SJCRH30 (cell line): ENCODE data around the gene LRRC32. TPM values are rescaled to one million over a fixed set of nuclear protein-coding genes. Genes with fewer than 3 reads are reported as not detected.

Experiments used
- DNase-seq, 2 experiments: peaks; one replicate each; pipeline ENCODE4 v3.0.0-alpha.2; 2015 to 2020
- H3K27ac ChIP-seq: fragments of 250-450 bp; sonication (Bioruptor Pico); 2 replicates; pipeline ENCODE4 v1.5.1; 2020; ENCODE audit warnings: mild to moderate bottlenecking, moderate library complexity
- H3K27me3 ChIP-seq: fragments of 250-450 bp; sonication (Bioruptor Pico); 2 replicates; pipeline ENCODE4 v1.5.1; 2020; ENCODE audit warnings: mild to moderate bottlenecking, moderate library complexity
- H3K36me3 ChIP-seq: fragments of 250-450 bp; sonication (Bioruptor Pico); 2 replicates; pipeline ENCODE4 v1.5.1; 2020; ENCODE audit warnings: mild to moderate bottlenecking, moderate library complexity
- H3K4me1 ChIP-seq: fragments of 250-450 bp; sonication (Bioruptor Pico); 2 replicates; pipeline ENCODE4 v1.5.1; 2020; ENCODE audit warnings: mild to moderate bottlenecking, moderate library complexity
- H3K4me3 ChIP-seq: fragments of 250-450 bp; sonication (Bioruptor Pico); 2 replicates; pipeline ENCODE4 v1.5.1; 2020; ENCODE audit warnings: mild to moderate bottlenecking, moderate library complexity
- H3K9me3 ChIP-seq: fragments of 250-450 bp; sonication (Bioruptor Pico); replicated peaks from 2 replicates; pipeline ENCODE4 v1.5.1; 2020; ENCODE audit warnings: mild to moderate bottlenecking, moderate library complexity
- total RNA-seq: library from RNA; depleted of rRNA; stranded (reverse); fragments of >200 nt; shearing (Covaris generic); gene quantifications from 2 replicates; pipeline ENCODE4 v1.2.3, GENCODE V29; 2014; rRNA removed

Gene LRRC32, protein sequence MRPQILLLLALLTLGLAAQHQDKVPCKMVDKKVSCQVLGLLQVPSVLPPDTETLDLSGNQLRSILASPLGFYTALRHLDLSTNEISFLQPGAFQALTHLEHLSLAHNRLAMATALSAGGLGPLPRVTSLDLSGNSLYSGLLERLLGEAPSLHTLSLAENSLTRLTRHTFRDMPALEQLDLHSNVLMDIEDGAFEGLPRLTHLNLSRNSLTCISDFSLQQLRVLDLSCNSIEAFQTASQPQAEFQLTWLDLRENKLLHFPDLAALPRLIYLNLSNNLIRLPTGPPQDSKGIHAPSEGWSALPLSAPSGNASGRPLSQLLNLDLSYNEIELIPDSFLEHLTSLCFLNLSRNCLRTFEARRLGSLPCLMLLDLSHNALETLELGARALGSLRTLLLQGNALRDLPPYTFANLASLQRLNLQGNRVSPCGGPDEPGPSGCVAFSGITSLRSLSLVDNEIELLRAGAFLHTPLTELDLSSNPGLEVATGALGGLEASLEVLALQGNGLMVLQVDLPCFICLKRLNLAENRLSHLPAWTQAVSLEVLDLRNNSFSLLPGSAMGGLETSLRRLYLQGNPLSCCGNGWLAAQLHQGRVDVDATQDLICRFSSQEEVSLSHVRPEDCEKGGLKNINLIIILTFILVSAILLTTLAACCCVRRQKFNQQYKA
- 0.15 and 0.30 TPM in 2 replicates for total RNA-seq

DNA sequence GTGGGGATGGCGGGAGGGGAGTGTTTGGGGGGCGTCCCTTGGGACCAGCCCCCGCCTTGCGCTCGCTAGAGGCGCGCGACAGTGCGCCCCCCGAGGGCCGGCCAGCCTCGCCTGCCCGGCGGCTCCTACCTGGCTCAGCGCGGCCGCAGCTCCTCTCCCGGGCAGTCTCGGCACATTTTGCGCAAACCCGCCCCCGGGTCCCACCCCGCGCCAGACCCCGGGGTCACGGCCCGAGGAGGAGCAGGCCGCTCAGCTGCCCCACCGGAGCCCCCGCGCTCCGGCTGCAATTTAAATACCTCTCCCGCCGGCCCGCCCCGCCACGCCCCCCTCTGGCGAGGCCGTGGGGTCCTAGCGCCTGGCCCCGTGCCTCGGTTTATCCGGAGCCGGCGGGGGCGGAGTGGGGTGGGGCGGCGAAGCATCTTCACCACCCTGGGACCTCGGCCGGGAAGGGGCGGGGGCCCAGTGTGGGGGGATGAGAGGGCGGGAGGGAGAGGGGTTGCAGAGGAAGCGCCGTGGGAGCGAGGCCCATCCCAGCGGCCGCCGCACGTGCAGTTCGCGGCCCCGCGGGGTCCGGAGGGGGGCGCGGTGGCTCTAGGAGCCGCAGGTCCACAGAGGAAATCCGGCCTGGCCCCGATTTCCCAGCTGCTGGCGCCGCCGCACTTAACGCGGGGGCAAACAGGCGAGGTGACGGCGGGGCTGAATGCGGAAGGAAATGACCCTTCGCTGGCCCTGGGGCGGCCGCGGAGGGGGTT, at the start of gene LRRC32:
TSS of gene LRRC32 (minus strand) at position 263 of the 752 bp plus-strand sequence. CDS start 4,793 bp downstream, outside the sequence.
- no peak for DNase-seq
- Histone ChIP-seq H3K4me3 (no peak within 1 kb of the TSS), H3K9me3 (no peaks in the 10 kb centered on the region), H3K36me3 (no peaks in the 10 kb centered on the region), H3K4me1 (peaks cover 8% of the 10 kb centered on the region), H3K27me3 (no peaks in the 10 kb centered on the region), H3K27ac (no peak within 1 kb of the TSS; the same call in 1 of the 2 replicates)

DNA sequence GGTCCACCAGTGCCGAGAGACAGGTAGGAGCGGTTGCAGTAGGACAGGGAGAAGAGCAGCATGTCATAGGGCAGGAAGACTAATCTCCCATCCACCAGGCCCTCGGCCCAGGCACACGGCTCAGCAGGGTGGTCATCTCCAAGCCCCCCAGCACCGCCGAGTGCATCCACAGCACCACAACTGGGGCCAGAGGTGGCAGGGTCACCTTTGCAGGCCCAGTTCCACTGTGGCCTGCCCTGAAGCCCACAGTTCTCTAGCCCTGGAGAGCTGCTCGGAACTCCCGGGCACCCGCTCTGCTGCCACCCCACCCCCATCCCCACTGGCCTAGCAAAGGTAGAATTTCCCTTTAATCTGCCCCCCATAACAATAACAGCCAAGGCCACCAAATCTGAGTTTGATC, 49.1 kb upstream of the LRRC32 start:
- Histone ChIP-seq H3K4me1 (no peaks in the 10 kb centered on the region), H3K27ac (no peak overlapping the region), H3K27me3 (no peaks in the 10 kb centered on the region), H3K36me3 (no peaks in the 10 kb centered on the region), H3K9me3 (no peaks in the 10 kb centered on the region), H3K4me3 (no peak overlapping the region)
- no peak for DNase-seq

GRCh38 chr11:76719281-76719680, 48.7 kb upstream of the LRRC32 start:
- DNase-seq, result no peak
- no peaks in the 10 kb centered on the region for H3K27me3 ChIP-seq
- no peak overlapping the region for H3K27ac ChIP-seq
- no peaks in the 10 kb centered on the region for H3K9me3 ChIP-seq
- H3K4me1 ChIP-seq, result no peaks in the 10 kb centered on the region
- no peak overlapping the region for H3K4me3 ChIP-seq
- H3K36me3 ChIP-seq, result no peaks in the 10 kb centered on the region

DNA sequence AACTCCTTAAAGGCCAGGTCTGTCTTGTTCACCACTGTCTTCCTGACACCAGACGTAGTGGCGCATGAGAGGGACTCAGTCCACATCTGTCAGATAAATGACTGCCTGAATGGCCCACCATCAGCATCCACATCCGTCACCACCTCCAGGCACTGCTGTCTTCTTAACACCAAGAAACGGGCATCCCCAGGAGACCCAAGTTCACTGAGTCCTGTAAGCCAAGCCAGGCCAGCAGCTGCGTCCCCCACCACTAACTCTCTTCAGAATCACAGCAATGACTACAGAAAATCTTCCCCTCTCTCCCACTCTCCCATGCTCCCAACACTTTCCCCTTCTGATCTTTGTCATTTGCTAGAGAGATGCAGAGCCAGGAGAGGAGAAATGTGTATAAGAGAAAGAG, 47.3 kb upstream of the LRRC32 start:
- Histone ChIP-seq H3K27me3 (no peaks in the 10 kb centered on the region), H3K9me3 (no peaks in the 10 kb centered on the region), H3K27ac (no peak overlapping the region), H3K4me3 (no peak overlapping the region), H3K36me3 (no peaks in the 10 kb centered on the region), H3K4me1 (no peaks in the 10 kb centered on the region)
- no peak for DNase-seq

DNA sequence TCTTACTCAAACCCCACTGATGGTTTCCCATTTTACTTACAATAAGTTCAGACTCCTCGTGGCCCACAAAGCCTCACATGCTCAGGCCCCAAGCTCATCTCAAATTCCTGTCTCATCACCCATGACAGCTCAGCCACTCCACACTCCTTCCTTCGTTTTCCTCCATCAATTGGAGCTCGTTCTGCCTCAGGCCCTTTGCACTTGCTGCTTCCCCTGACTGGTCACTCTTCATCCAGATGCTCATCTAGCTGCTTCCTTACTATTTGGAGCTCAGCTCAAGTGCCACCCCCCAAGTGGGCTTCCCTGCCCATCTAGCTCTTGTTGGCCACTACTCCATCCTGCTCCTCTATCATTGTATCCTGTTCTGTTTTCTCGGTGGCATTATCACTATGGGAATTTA, 46.8 kb upstream of the LRRC32 start:
- Histone ChIP-seq H3K36me3 (no peaks in the 10 kb centered on the region), H3K27me3 (no peaks in the 10 kb centered on the region), H3K9me3 (no peaks in the 10 kb centered on the region), H3K4me1 (no peaks in the 10 kb centered on the region), H3K4me3 (no peak overlapping the region), H3K27ac (no peak overlapping the region)
- no peak for DNase-seq

DNA sequence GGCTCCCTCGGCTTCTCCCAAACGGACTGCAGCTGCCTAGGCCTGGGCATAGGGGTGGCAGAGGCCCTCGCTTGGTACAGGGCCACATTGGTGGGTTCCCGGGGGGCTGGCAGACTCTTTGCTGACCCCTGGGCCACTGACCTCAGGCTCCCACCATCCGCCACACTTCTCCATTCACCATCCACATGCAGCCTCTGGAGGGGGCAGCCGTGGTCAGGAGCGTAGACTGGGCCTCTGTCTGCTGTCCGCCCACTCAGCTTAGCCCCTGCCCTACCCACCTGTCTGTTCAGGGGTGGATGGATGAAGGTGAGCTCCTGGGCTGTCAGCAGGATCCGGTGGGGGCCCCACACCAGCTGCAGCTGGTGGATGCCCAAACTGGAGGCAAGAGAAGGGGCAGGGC, 45.7 kb upstream of the LRRC32 start:
- Histone ChIP-seq H3K4me1 (no peaks in the 10 kb centered on the region), H3K27me3 (no peaks in the 10 kb centered on the region), H3K36me3 (no peaks in the 10 kb centered on the region), H3K9me3 (no peaks in the 10 kb centered on the region), H3K4me3 (no peak overlapping the region), H3K27ac (no peak overlapping the region)
- DNase-seq, result no peak

DNA sequence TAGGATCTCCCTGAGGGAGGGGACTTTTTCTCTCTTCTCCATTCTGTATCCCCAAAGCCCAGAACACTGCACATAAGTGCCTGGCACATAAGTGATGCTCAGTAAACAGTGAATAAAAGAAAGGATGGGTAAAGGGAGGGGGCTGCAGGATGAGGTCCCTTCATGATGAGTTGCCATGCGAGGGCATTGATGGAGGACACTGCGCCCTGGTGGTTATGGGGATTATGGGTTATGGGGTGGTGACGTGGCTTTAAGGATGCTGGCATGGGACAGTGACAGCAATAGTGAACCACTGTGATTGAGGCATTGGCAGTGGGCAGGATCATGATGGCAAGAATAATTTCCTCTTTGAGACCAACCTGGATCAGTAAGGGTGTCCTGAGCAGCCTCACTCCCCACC, 43.9 kb upstream of the LRRC32 start:
- no peak overlapping the region for H3K4me3 ChIP-seq
- no peaks in the 10 kb centered on the region for H3K27me3 ChIP-seq
- no peaks in the 10 kb centered on the region for H3K36me3 ChIP-seq
- no peak overlapping the region for H3K27ac ChIP-seq
- no peaks in the 10 kb centered on the region for H3K9me3 ChIP-seq
- no peaks in the 10 kb centered on the region for H3K4me1 ChIP-seq
- DNase-seq, result no peak

DNA sequence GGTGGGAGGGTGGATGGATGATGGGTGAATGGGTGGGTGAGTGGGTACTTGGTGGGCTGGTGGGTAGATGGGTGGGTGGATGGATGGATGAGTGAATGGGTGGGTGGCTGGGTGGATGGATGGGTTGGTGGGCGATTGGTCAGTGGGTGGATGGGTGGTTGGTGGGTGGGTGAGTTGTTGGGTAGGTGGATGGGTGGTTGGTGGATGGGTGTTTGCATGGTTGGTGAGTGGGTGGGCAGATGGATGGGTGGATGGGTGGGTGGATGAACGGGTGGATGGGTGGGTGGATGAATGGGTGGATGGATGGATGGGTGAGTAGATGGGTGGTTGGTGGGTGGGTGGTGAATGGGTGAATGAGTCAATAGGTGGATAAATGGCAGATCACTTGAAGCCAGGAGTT, 43.0 kb upstream of the LRRC32 start:
- DNase-seq, result no peak
- Histone ChIP-seq H3K27me3 (no peaks in the 10 kb centered on the region), H3K4me3 (no peak overlapping the region), H3K4me1 (no peaks in the 10 kb centered on the region), H3K27ac (no peak overlapping the region), H3K9me3 (no peaks in the 10 kb centered on the region), H3K36me3 (no peaks in the 10 kb centered on the region)

DNA sequence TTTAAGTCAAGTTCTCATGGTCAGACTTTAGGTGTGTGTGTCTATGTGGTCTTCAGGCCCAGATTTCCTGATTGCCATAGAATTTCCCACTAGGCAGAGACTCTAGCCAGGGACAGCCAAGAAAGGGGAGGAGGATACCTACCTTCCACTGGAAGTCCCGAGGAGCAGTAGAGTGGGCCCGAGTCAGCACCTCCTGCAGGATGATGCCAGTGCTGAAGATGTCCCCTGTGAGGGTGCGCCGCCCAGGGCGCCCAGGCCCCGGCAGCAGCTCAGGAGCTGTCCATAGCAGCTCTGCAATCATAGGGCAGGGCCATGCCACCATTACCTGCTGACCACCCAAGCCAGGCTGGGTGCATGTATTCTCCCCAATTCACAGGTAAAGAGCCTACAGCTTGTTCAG, 41.6 kb upstream of the LRRC32 start:
- H3K36me3 ChIP-seq, result no peaks in the 10 kb centered on the region
- no peak overlapping the region for H3K4me3 ChIP-seq
- H3K4me1 ChIP-seq, result no peaks in the 10 kb centered on the region
- no peaks in the 10 kb centered on the region for H3K9me3 ChIP-seq
- H3K27me3 ChIP-seq, result no peaks in the 10 kb centered on the region
- no peak overlapping the region for H3K27ac ChIP-seq
- DNase-seq, result no peak

GRCh38 chr11:76709756-76710155, 39.2 kb upstream of the LRRC32 start:
- Histone ChIP-seq H3K4me1 (no peaks in the 10 kb centered on the region), H3K9me3 (no peaks in the 10 kb centered on the region), H3K27me3 (no peaks in the 10 kb centered on the region), H3K36me3 (no peaks in the 10 kb centered on the region), H3K27ac (no peak overlapping the region), H3K4me3 (no peak overlapping the region)
- no peak for DNase-seq

DNA sequence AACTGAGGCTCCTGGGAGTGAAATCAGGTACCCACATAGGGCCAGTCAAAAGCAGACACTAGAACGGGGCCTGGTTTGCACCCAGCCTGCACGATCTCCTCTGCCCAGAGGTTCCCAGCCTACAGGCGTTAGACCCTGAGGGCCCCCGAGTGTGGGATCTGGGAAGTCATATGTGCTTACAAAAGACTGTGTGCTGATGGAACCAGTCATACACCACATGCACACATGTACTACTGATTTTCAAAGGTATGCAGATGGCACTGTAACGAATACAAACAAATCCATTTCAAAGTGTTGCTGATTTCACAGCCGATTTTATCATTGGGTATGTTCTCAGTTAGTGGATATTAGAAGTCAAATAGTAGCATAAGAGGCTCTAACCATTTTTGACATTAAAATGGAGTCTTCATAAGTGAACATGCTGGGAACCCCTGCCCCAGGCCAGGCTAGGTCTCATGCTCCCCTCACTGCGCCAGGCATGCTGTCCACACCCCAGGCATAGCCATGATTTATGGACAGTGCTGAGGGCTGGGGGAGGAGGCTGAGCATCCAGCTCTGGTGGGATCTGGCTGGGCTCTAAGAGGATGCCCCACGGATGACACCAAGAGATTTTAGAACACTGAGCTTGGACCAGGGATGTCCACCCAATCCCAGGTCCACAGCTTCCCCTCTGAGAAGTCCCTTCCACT, 38.6 kb upstream of the LRRC32 start:
- no peaks in the 10 kb centered on the region for H3K9me3 ChIP-seq
- no peak overlapping the region for H3K4me3 ChIP-seq
- H3K36me3 ChIP-seq, result no peaks in the 10 kb centered on the region
- no peaks in the 10 kb centered on the region for H3K4me1 ChIP-seq
- H3K27ac ChIP-seq, result no peak overlapping the region
- no peak for DNase-seq
- H3K27me3 ChIP-seq, result no peaks in the 10 kb centered on the region

- H3K9me3 ChIP-seq, result no peaks in the 10 kb centered on the region
- H3K4me3 ChIP-seq, result no peak overlapping the region
- H3K27ac ChIP-seq, result no peak overlapping the region
These were observed 36.8 kb upstream of the LRRC32 start for GRCh38 chr11:76707293-76707825.

GRCh38 chr11:76706667-76707066, 36.1 kb upstream of the LRRC32 start:
- H3K36me3 ChIP-seq, result no peaks in the 10 kb centered on the region
- H3K27me3 ChIP-seq, result no peaks in the 10 kb centered on the region
- no peaks in the 10 kb centered on the region for H3K4me1 ChIP-seq
- H3K9me3 ChIP-seq, result no peaks in the 10 kb centered on the region
- no peak for DNase-seq
- H3K27ac ChIP-seq, result no peak overlapping the region
- no peak overlapping the region for H3K4me3 ChIP-seq

More at GRCh38 chr11:76707293-76707825, 36.8 kb upstream of the LRRC32 start:
- Histone ChIP-seq H3K27me3 (no peaks in the 10 kb centered on the region), H3K36me3 (no peaks in the 10 kb centered on the region), H3K4me1 (no peaks in the 10 kb centered on the region)
- no peak for DNase-seq

GRCh38 chr11:76705826-76706225, 35.3 kb upstream of the LRRC32 start:
- Histone ChIP-seq H3K27me3 (no peaks in the 10 kb centered on the region), H3K4me1 (peaks cover 2% of the 10 kb centered on the region; the same call in 1 of the 2 replicates), H3K9me3 (no peaks in the 10 kb centered on the region), H3K4me3 (no peak overlapping the region), H3K36me3 (no peaks in the 10 kb centered on the region), H3K27ac (no peak overlapping the region)
- no peak for DNase-seq
